ENCODE data around the gene VPS13C.

DNA sequence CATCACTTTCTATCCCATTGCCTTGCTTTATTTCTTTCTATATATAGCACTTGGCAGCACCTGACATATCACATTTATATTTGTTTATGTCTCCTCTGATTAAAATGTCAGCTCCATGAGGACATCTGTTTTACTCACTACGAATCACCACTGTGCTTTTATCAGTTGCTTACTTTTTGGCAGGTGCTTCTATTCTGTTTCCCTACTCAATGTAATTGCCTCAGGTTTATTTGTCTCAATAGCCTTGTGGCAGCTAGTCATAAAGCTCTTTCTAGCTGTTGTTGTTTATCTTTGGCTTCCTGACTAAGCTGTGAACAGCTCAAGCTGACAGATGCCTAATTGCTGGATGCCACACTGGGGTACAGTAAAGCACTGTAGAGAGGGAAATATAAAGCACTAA lies 85.5 kb downstream of the VPS13C start:
- TF ChIP-seq, protein P1, sequence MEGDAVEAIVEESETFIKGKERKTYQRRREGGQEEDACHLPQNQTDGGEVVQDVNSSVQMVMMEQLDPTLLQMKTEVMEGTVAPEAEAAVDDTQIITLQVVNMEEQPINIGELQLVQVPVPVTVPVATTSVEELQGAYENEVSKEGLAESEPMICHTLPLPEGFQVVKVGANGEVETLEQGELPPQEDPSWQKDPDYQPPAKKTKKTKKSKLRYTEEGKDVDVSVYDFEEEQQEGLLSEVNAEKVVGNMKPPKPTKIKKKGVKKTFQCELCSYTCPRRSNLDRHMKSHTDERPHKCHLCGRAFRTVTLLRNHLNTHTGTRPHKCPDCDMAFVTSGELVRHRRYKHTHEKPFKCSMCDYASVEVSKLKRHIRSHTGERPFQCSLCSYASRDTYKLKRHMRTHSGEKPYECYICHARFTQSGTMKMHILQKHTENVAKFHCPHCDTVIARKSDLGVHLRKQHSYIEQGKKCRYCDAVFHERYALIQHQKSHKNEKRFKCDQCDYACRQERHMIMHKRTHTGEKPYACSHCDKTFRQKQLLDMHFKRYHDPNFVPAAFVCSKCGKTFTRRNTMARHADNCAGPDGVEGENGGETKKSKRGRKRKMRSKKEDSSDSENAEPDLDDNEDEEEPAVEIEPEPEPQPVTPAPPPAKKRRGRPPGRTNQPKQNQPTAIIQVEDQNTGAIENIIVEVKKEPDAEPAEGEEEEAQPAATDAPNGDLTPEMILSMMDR (conservative IDR thresholded peaks at IDR 0.05; ENCODE audit: low read length) = no peak
- TF ChIP-seq EZH2phosphoT487 (IDR thresholded peaks at IDR 0.05; ENCODE audit: borderline replicate concordance) = no peak
